SJCRH30 (cell line): ENCODE data around the gene AQP12B. TPM values are rescaled to one million over a fixed set of nuclear protein-coding genes. Genes with fewer than 3 reads are reported as not detected.
"Not testable (repeated sequence)": the region's sequence is repeated elsewhere in the genome, so short reads cannot be mapped to it uniquely, and the experiment has no call there.

Experiments used
- DNase-seq, 2 experiments: peaks; one replicate each; pipeline ENCODE4 v3.0.0-alpha.2; 2015 to 2020
- H3K27ac ChIP-seq: fragments of 250-450 bp; sonication (Bioruptor Pico); 2 replicates; pipeline ENCODE4 v1.5.1; 2020; ENCODE audit warnings: mild to moderate bottlenecking, moderate library complexity
- H3K27me3 ChIP-seq: fragments of 250-450 bp; sonication (Bioruptor Pico); 2 replicates; pipeline ENCODE4 v1.5.1; 2020; ENCODE audit warnings: mild to moderate bottlenecking, moderate library complexity
- H3K36me3 ChIP-seq: fragments of 250-450 bp; sonication (Bioruptor Pico); 2 replicates; pipeline ENCODE4 v1.5.1; 2020; ENCODE audit warnings: mild to moderate bottlenecking, moderate library complexity
- H3K4me1 ChIP-seq: fragments of 250-450 bp; sonication (Bioruptor Pico); 2 replicates; pipeline ENCODE4 v1.5.1; 2020; ENCODE audit warnings: mild to moderate bottlenecking, moderate library complexity
- H3K4me3 ChIP-seq: fragments of 250-450 bp; sonication (Bioruptor Pico); 2 replicates; pipeline ENCODE4 v1.5.1; 2020; ENCODE audit warnings: mild to moderate bottlenecking, moderate library complexity
- H3K9me3 ChIP-seq: fragments of 250-450 bp; sonication (Bioruptor Pico); replicated peaks from 2 replicates; pipeline ENCODE4 v1.5.1; 2020; ENCODE audit warnings: mild to moderate bottlenecking, moderate library complexity
- total RNA-seq: library from RNA; depleted of rRNA; stranded (reverse); fragments of >200 nt; shearing (Covaris generic); gene quantifications from 2 replicates; pipeline ENCODE4 v1.2.3, GENCODE V29; 2014; rRNA removed

The AQP12B gene
- not detected in 2 replicates for total RNA-seq

- H3K36me3 ChIP-seq, DNase-seq: not testable (repeated sequence)
Observed at GRCh38 chr2:240682431-240683224, at the start of gene AQP12B. AQP12B (minus strand) TSS chr2:240682885; CDS start chr2:240682837, 48 bp downstream.

GRCh38 chr2:240732184-240732583, 49.5 kb upstream of the AQP12B start:
- H3K27ac ChIP-seq: no peak overlapping the region
- H3K36me3 ChIP-seq: no peaks in the 10 kb centered on the region
- no peaks in the 10 kb centered on the region for H3K9me3 ChIP-seq
- no peak for DNase-seq
- peaks cover 9% of the 10 kb centered on the region; the same call in 1 of the 2 replicates for H3K4me1 ChIP-seq
- no peaks in the 10 kb centered on the region for H3K27me3 ChIP-seq
- no peak overlapping the region for H3K4me3 ChIP-seq

More at GRCh38 chr2:240682431-240683224, at the start of gene AQP12B:
- not testable (repeated sequence) for H3K27ac ChIP-seq, H3K4me1 ChIP-seq, H3K4me3 ChIP-seq, H3K9me3 ChIP-seq
- H3K27me3 ChIP-seq: peaks cover 15% of the 10 kb centered on the region

- Histone ChIP-seq H3K4me1 (peaks cover 9% of the 10 kb centered on the region; the same call in 1 of the 2 replicates), H3K36me3 (no peaks in the 10 kb centered on the region), H3K27ac (no peak overlapping the region), H3K9me3 (no peaks in the 10 kb centered on the region), H3K4me3 (no peak overlapping the region), H3K27me3 (no peaks in the 10 kb centered on the region)
- peak; percentile 35 to 56 for DNase-seq
Observed at GRCh38 chr2:240731178-240731545, 48.5 kb upstream of the AQP12B start.

- no peak overlapping the region for H3K27ac ChIP-seq
- H3K9me3 ChIP-seq: no peaks in the 10 kb centered on the region
- no peaks in the 10 kb centered on the region for H3K36me3 ChIP-seq
- H3K4me1 ChIP-seq: peaks cover 14% of the 10 kb centered on the region
- no peaks in the 10 kb centered on the region for H3K27me3 ChIP-seq
- DNase-seq: peak in 1 of 2 experiments; percentile 35
- no peak overlapping the region for H3K4me3 ChIP-seq
Observed at GRCh38 chr2:240730501-240731177, 48.0 kb upstream of the AQP12B start.

- H3K4me1 ChIP-seq: peaks cover 22% of the 10 kb centered on the region
- no peaks in the 10 kb centered on the region for H3K36me3 ChIP-seq
- H3K4me3 ChIP-seq: no peak overlapping the region
- no peaks in the 10 kb centered on the region for H3K27me3 ChIP-seq
- no peak for DNase-seq
- no peak overlapping the region for H3K27ac ChIP-seq
- H3K9me3 ChIP-seq: no peaks in the 10 kb centered on the region
Observed at GRCh38 chr2:240728827-240729226, 46.1 kb upstream of the AQP12B start.

- Histone ChIP-seq H3K4me3 (no peak overlapping the region), H3K4me1 (peaks cover 22% of the 10 kb centered on the region), H3K27ac (no peak overlapping the region), H3K9me3 (no peaks in the 10 kb centered on the region), H3K27me3 (no peaks in the 10 kb centered on the region), H3K36me3 (no peaks in the 10 kb centered on the region)
- no peak for DNase-seq
Observed at GRCh38 chr2:240728361-240728760, 45.7 kb upstream of the AQP12B start.

- Histone ChIP-seq H3K9me3 (no peaks in the 10 kb centered on the region), H3K27ac (no peak overlapping the region), H3K36me3 (no peaks in the 10 kb centered on the region), H3K27me3 (no peaks in the 10 kb centered on the region), H3K4me3 (no peak overlapping the region), H3K4me1 (peaks cover 22% of the 10 kb centered on the region)
- no peak for DNase-seq
Observed at GRCh38 chr2:240727913-240728312, 45.2 kb upstream of the AQP12B start.

- H3K27ac ChIP-seq: no peak overlapping the region
- H3K27me3 ChIP-seq: no peaks in the 10 kb centered on the region
- no peaks in the 10 kb centered on the region for H3K36me3 ChIP-seq
- DNase-seq: no peak
- no peak overlapping the region for H3K4me3 ChIP-seq
- peaks cover 22% of the 10 kb centered on the region for H3K4me1 ChIP-seq
- H3K9me3 ChIP-seq: no peaks in the 10 kb centered on the region
Observed at GRCh38 chr2:240727439-240727838, 44.8 kb upstream of the AQP12B start.

GRCh38 chr2:240726876-240727275, 44.2 kb upstream of the AQP12B start:
- Histone ChIP-seq H3K4me1 (peaks cover 22% of the 10 kb centered on the region), H3K36me3 (no peaks in the 10 kb centered on the region), H3K4me3 (no peak overlapping the region), H3K27ac (no peak overlapping the region), H3K9me3 (no peaks in the 10 kb centered on the region), H3K27me3 (no peaks in the 10 kb centered on the region)
- no peak for DNase-seq

- peak; percentile 84 to 90 for DNase-seq
- Histone ChIP-seq H3K9me3 (no peaks in the 10 kb centered on the region), H3K4me3 (no peak overlapping the region), H3K27ac (peak overlapping the region; percentile 96), H3K27me3 (no peaks in the 10 kb centered on the region), H3K36me3 (no peaks in the 10 kb centered on the region), H3K4me1 (peaks cover 13% of the 10 kb centered on the region)
Observed at GRCh38 chr2:240725671-240726070, 43.0 kb upstream of the AQP12B start.

GRCh38 chr2:240725266-240725665, 42.6 kb upstream of the AQP12B start:
- Histone ChIP-seq H3K36me3 (no peaks in the 10 kb centered on the region), H3K4me3 (no peak overlapping the region), H3K4me1 (peaks cover 13% of the 10 kb centered on the region), H3K27ac (peak overlapping the region; percentile 96), H3K9me3 (no peaks in the 10 kb centered on the region), H3K27me3 (no peaks in the 10 kb centered on the region)
- no peak for DNase-seq

- Histone ChIP-seq H3K4me3 (no peak overlapping the region), H3K36me3 (no peaks in the 10 kb centered on the region), H3K27ac (peak overlapping the region; percentile 96; the same call in 1 of the 2 replicates), H3K27me3 (no peaks in the 10 kb centered on the region), H3K9me3 (no peaks in the 10 kb centered on the region), H3K4me1 (peaks cover 13% of the 10 kb centered on the region)
- DNase-seq: no peak
Observed at GRCh38 chr2:240724431-240724830, 41.7 kb upstream of the AQP12B start.

GRCh38 chr2:240723851-240724250, 41.2 kb upstream of the AQP12B start:
- Histone ChIP-seq H3K4me1 (peaks cover 13% of the 10 kb centered on the region), H3K4me3 (no peak overlapping the region), H3K27ac (no peak overlapping the region), H3K36me3 (no peaks in the 10 kb centered on the region), H3K9me3 (no peaks in the 10 kb centered on the region), H3K27me3 (no peaks in the 10 kb centered on the region)
- no peak for DNase-seq

- Histone ChIP-seq H3K27ac (no peak overlapping the region), H3K4me1 (peaks cover 13% of the 10 kb centered on the region), H3K9me3 (no peaks in the 10 kb centered on the region), H3K36me3 (no peaks in the 10 kb centered on the region), H3K27me3 (no peaks in the 10 kb centered on the region), H3K4me3 (no peak overlapping the region)
- DNase-seq: no peak
Observed at GRCh38 chr2:240722796-240723735, 40.4 kb upstream of the AQP12B start.
